ENCODE data around the gene SOD2.
A peak's percentile ranks its signal among the peaks of the same experiment; 100 is the strongest.

SOD2 gene

GRCh38 chr6:159646733-159647132 is 46.3 kb downstream of the SOD2 start:
- Histone ChIP-seq H3F3A (ENCODE audit: insufficient read depth, low read length) (no peaks in the 10 kb centered on the region), H3K9ac (ENCODE audit: low read length) (no peak overlapping the region), H3K27ac (ENCODE audit: low read length) (no peak overlapping the region), H3K4me1 (ENCODE audit: low read length) (no peaks in the 10 kb centered on the region), H3K36me3 (replicated peaks; ENCODE audit: insufficient read depth, low read length) (no peaks in the 10 kb centered on the region), H3K9me2 (replicated peaks; ENCODE audit: insufficient read depth, low read length) (no peaks in the 10 kb centered on the region), H3K27me3 (replicated peaks; ENCODE audit: insufficient read depth, low read length) (no peaks in the 10 kb centered on the region), H3K79me2 (ENCODE audit: low read length) (no peaks in the 10 kb centered on the region), H3K9me3 (replicated peaks; ENCODE audit: insufficient read depth, low read length) (no peaks in the 10 kb centered on the region), H2AFZ (ENCODE audit: low read length) (no peak overlapping the region), H3K4me2 (ENCODE audit: low read depth, low read length) (no peak overlapping the region), H3K4me3 (ENCODE audit: low read length) (no peak overlapping the region), H4K20me1 (ENCODE audit: insufficient read depth, low read length) (no peaks in the 10 kb centered on the region)
- DNase-seq, result peak; percentile 5
- TF ChIP-seq CTCF (IDR thresholded peaks at IDR 0.05; ENCODE audit: low read length) (no peak), EZH2phosphoT487 (IDR thresholded peaks at IDR 0.05; ENCODE audit: low read length) (no peak), EZH2 (optimal IDR thresholded peaks at IDR 0.05; ENCODE audit: low read depth, low read length) (no peak)

- Histone ChIP-seq H3K27me3 (replicated peaks; ENCODE audit: insufficient read depth, low read length) (no peaks in the 10 kb centered on the region), H3K4me3 (ENCODE audit: low read length) (no peak overlapping the region), H3K79me2 (ENCODE audit: low read length) (no peaks in the 10 kb centered on the region), H3K9ac (ENCODE audit: low read length) (no peak overlapping the region), H3K36me3 (replicated peaks; ENCODE audit: insufficient read depth, low read length) (no peaks in the 10 kb centered on the region), H3K9me2 (replicated peaks; ENCODE audit: insufficient read depth, low read length) (no peaks in the 10 kb centered on the region), H3F3A (ENCODE audit: insufficient read depth, low read length) (no peaks in the 10 kb centered on the region), H3K4me1 (ENCODE audit: low read length) (no peaks in the 10 kb centered on the region), H3K4me2 (ENCODE audit: low read depth, low read length) (no peak overlapping the region), H3K27ac (ENCODE audit: low read length) (no peak overlapping the region), H3K9me3 (replicated peaks; ENCODE audit: insufficient read depth, low read length) (no peaks in the 10 kb centered on the region), H2AFZ (ENCODE audit: low read length) (no peak overlapping the region), H4K20me1 (ENCODE audit: insufficient read depth, low read length) (no peaks in the 10 kb centered on the region)
- TF ChIP-seq CTCF (IDR thresholded peaks at IDR 0.05; ENCODE audit: low read length) (no peak), EZH2 (optimal IDR thresholded peaks at IDR 0.05; ENCODE audit: low read depth, low read length) (no peak)
- DNase-seq, result no peak
These were observed 46.9 kb downstream of the SOD2 start for GRCh38 chr6:159646116-159646515.

- no peaks in the 10 kb centered on the region for H3K36me3 ChIP-seq (replicated peaks; ENCODE audit: insufficient read depth, low read length)
- H3K9me3 ChIP-seq (replicated peaks; ENCODE audit: insufficient read depth, low read length), result no peaks in the 10 kb centered on the region
- no peak overlapping the region for H3K4me3 ChIP-seq (ENCODE audit: low read length)
- no peaks in the 10 kb centered on the region for H3K4me1 ChIP-seq (ENCODE audit: low read length)
- no peak overlapping the region for H3K27ac ChIP-seq (ENCODE audit: low read length)
- no peaks in the 10 kb centered on the region for H3F3A ChIP-seq (ENCODE audit: insufficient read depth, low read length)
- H3K79me2 ChIP-seq (ENCODE audit: low read length), result no peaks in the 10 kb centered on the region
- H3K9ac ChIP-seq (ENCODE audit: low read length), result no peak overlapping the region
- H3K4me2 ChIP-seq (ENCODE audit: low read depth, low read length), result no peak overlapping the region
- H3K9me2 ChIP-seq (replicated peaks; ENCODE audit: insufficient read depth, low read length), result no peaks in the 10 kb centered on the region
- TF ChIP-seq CTCF (IDR thresholded peaks at IDR 0.05; ENCODE audit: low read length) (no peak), EZH2 (optimal IDR thresholded peaks at IDR 0.05; ENCODE audit: low read depth, low read length) (no peak), EZH2phosphoT487 (IDR thresholded peaks at IDR 0.05; ENCODE audit: low read length) (no peak)
- no peaks in the 10 kb centered on the region for H3K27me3 ChIP-seq (replicated peaks; ENCODE audit: insufficient read depth, low read length)
- H4K20me1 ChIP-seq (ENCODE audit: insufficient read depth, low read length), result no peaks in the 10 kb centered on the region
- H2AFZ ChIP-seq (ENCODE audit: low read length), result no peak overlapping the region
- no peak for DNase-seq
These were observed 47.4 kb downstream of the SOD2 start for GRCh38 chr6:159645640-159646039.

Data from MM.1S (cell line).